DMS153 (cell line): ENCODE results near the gene DYNLRB1.
A peak's percentile ranks its signal among the peaks of the same experiment; 100 is the strongest.

Source experiments
- DNase-seq: peaks from one replicate; lab custom pipeline; 2025; lab: John Stamatoyannopoulos, UW

Gene DYNLRB1

GRCh38 chr20:34558320-34559218 lies 42.3 kb downstream of the DYNLRB1 start, which contains the start of gene MAP1LC3A:
TSS of gene MAP1LC3A (plus strand) at chr20:34558718. CDS start at chr20:34558869, 151 bp downstream.
- peak; percentile 92 for DNase-seq

DNA sequence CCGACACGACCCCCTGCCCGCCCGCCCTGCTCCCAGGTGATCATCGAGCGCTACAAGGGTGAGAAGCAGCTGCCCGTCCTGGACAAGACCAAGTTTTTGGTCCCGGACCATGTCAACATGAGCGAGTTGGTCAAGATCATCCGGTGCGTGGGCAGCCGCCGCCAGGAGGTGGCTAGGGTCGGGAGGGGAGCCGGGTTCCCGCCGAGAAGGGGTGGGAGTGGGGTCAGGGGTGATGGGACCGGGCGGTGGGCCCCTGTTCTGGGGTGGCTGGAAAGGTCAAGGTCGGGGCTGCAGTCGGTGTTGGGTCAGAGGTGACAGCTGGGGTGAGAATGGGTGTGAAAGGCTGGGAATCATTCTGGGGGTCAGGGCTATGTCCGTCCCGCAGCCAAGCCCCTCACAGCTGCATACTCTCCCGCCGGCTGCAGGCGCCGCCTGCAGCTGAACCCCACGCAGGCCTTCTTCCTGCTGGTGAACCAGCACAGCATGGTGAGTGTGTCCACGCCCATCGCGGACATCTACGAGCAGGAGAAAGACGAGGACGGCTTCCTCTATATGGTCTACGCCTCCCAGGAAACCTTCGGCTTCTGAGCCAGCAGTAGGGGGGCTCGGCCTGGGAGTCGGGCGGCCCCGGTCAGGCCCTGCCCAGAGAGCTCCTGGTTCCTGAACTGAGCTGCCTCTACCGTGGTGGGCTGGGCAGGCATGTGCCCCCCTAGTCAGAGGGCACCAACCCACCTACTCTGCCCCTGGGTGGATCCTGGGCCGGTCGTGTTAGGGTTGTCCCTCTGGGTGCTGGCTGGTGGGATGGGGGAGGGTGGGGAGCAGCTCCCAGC lies 43.3 kb downstream of the DYNLRB1 start:
- DNase-seq = no peak

DNA sequence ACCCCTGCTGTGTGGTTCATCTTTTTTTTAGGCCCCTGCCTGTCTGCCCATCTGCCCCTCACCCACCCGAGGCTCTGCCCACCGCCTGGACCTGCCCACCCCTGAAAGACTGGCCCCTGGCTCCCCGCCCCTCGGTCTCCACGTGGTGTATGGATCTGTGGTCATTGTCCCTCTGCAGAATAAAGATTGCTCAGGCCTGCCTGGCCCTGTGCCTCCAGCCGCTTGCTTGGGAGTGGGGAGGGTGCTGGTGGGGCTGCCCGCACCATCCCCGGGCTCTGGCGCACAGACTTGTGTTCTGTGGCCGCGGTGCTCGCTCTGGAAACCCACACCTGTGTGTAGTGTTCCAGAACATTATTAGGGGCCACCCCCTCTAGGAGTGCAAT lies 43.9 kb downstream of the DYNLRB1 start:
- DNase-seq = no peak

GRCh38 chr20:34560614-34561013 lies 44.4 kb downstream of the DYNLRB1 start:
- no peak for DNase-seq

- DNase-seq = no peak
Observed at GRCh38 chr20:34561661-34562060, 45.4 kb downstream of the DYNLRB1 start.

- no peak for DNase-seq
Observed at GRCh38 chr20:34562641-34563040, 46.4 kb downstream of the DYNLRB1 start.

- no peak for DNase-seq
Observed at GRCh38 chr20:34564833-34565232, 48.6 kb downstream of the DYNLRB1 start.

DNA sequence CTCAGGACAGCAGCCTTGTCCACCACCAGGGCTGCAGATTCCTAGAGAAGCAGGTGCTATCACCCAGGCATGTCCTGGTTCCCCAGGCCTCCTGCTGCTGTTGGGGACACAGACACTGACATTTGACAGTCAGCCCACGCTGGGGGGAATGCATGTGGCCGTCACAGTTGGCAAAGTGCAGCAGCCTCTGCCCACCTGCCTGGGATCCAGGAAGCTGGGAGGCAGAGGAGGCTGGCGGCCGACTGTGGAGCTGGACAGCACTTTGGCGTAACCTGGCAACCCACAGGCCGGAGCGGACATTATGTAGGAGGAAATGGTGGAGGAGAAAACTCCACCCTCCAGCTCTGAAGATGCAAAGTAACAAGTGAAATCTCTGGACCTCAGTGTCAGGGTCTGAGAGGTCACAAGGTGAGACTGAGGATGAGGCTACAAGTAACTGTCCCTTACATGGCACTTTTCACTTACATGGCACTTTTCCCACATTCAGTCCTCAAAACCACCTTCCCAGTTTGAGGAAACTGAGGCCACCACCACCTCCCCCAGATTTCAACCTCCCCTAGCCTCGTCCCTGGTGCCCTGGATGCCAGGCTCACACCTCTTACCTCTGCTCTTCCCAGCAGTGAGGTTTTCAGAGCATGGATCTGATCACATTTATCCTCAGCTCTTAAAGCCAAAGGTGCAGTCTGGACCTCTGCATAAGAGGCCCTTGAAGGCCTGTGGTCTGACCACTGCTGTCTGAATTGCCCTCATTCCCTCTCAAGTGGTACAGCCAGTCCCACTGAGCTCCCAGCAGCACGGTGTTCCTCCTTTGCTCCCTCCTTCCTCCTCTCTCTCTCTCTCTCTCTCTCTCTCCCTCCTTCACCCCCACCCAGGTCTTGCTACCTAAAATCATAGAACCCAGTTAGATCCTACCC lies 51.0 kb downstream of the DYNLRB1 start:
- no peak for DNase-seq

DNA sequence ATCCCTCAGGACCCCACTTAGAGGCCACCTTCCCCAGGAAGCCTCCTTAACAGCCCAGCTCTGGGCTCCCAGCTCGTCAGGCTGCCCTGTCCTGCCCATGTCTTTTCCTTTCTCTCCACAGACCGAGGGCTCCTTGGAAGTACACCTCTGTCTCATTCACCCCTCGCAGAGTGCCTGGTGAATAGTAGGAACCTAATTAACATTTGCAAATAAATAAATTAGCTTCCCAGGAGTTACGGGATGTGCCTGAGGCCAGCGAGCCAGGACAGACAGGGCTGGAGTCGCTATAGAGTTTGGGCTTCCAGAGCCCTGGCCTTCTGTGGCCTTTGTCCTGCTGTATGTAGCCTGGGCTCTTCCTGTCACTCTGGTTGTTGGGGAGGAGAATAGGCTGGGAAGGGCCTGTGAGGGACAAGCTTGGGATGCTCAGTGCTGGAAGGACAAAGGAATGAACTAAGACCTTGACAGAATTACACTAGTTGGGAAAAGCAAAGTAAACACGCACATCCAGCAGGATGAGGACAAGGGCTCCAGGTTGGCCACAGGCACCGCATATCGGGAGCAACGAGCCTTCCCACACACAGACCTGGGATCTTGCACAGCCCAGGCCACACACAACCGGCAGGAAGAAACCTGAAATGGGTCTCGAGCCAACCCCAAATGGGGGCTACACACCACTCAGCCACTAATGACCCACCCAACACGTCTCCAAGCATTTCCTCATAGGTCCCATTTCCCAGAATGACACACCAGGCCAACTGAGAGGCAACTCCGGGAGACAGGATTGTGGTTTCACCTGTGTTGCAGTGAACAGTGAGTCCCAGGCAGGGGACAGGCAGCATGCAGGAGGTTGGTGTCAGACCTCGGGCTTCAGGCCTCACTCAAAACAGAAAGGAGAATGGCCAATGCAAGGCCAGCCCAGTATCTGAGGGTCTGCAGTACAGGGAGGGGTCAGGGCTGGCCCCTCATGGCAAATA lies 52.0 kb downstream of the DYNLRB1 start:
- no peak for DNase-seq

GRCh38 chr20:34569598-34569997 lies 53.4 kb downstream of the DYNLRB1 start:
- DNase-seq = no peak

DNA sequence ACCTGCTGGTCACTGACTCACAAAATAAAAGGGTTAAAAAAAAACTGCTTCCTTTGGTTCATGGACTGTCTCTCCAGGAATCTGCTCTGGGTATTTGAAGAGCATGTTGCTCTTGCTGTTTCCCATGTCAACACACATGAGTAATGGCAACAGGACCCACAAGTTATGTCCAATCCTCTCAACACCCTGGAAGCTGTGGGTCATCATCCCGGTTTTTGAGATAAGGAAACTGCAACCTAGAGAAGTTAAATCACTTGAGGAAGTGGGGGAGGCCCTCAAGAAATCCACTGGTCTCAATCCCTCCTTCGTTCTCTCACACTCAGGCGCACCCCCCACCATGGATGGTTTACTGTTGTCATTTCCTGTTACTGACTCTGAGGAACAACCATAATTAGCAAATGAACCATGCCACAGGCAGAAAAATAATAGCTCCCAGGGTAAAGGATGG lies 54.7 kb downstream of the DYNLRB1 start:
- DNase-seq = no peak

- no peak for DNase-seq
Observed at GRCh38 chr20:34571753-34572152, 55.5 kb downstream of the DYNLRB1 start.

GRCh38 chr20:34573541-34574300 lies 57.5 kb downstream of the DYNLRB1 start:
- DNase-seq = no peak

GRCh38 chr20:34574426-34574825 lies 58.2 kb downstream of the DYNLRB1 start:
- no peak for DNase-seq

- no peak for DNase-seq
Observed at GRCh38 chr20:34574861-34575260, 58.6 kb downstream of the DYNLRB1 start.

DNA sequence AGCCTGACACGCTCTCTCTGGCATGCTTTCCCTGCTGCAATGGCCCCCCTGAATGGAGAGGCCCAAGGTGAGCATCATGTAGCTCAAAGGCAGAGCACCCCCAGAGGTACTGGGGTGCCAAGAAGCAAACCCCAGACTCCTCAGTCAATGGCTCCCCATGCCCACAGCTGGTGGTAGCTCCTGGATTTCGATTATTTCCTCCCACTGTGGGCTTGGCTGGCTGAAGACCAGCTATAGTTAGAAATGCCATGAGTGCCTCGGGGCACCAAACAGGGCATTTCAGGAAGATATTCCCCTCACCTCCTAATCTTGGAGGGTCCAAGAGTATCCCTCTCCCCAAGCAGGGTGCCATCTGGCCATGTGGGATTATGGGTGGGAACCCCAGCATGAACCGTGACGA lies 59.0 kb downstream of the DYNLRB1 start:
- no peak for DNase-seq

DNA sequence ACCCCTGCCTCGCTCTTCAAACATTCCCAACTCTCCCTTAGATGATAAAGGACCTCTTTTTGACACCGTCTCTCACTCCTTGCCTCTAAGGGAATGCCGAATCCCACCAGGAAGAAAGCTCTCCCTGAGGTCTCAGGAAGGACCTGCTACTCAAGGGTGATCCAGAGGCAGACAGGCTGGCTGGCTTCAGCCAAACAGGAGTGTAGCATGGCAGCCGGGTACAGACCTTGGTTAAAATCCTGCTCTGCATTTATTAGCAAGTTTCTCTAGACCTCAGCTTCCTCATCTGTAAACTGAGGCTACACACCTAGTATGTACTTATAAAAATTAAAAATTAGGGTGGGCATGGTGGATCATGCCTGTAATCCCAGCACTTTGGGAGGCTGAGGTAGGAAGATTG lies 59.5 kb downstream of the DYNLRB1 start:
- no peak for DNase-seq

DNA sequence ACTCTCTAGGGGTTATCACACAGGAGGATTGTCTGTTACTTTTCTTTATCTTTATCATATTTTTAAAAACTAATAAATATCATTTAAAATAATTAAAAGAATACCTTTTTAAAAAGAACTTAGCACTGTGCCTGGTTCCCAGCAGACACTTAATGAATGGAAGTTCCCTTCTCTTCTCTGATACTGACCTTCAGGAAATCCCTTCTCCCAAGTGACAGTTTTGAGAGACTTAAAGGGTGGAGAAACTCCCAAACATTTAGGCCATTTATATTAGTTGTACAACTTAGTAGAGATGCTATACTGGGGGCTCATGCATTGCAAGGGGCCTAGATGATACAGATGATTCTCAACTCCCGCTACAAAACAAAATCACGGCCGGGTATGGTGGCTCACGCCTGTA lies 60.8 kb downstream of the DYNLRB1 start:
- DNase-seq = no peak

DNA sequence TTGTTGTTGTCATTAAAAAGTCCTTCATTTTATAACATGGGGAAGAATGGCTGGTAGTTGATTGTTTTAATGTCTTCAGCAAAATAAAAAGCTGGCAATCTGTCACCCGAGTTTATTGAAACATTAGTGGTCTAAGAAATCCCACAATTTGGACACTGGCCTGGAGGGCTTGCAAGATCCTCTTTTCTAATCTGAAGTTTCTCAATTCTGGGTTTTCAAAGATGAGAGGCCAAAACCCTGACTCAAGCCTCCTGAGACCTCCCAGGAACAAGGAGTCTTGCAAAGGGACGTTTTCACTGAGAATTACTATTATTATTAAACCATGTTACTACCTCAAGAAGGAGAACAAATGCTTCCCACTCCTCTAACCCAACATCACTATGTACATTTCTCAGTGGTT lies 61.8 kb downstream of the DYNLRB1 start:
- no peak for DNase-seq

DNA sequence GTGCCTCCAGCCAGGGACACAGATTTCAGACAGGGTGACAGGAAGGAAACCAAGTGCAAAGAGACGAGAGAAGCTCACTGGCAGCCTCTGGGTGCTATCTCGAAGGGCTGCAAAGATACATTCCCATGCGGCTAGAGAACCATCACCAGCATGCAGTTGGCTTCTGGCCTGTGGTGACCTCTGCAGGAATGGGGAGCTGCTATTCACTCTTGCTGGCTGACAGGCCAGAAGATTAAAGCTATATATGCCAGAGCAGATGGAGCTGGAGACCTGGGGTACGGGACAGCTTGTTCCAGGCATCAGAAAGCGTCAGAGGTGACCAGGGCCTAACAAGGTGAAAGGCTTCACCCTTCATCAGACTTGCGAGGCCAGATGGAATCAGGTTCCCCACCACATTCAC lies 62.3 kb downstream of the DYNLRB1 start:
- no peak for DNase-seq
